Measurements from ENCODE around the gene POLDIP3.
"Not testable (repeated sequence)": the region's sequence is repeated elsewhere in the genome, so short reads cannot be mapped to it uniquely, and the experiment has no call there.

Gene POLDIP3

DNA sequence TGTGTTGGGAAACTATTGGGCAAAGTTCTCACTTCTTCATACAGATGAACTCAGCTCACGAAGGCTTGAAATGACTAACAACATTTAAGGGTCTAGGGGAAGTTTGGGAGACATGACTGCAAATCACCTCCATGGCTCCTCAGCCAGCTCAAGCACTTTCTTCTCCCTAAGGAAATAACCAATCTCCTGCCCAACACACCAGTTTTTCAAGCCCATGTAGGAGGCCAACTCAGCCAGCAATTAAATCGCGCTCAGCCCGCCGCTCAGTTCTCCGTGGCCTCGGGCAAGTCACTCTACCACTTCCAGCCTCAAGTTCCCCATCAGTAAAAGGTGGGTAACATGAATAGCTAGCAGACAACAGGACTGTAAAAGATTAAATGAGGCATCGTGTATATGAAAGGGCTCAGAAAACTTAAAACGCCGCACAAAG, 796 bp downstream of the POLDIP3 start:
- ChIA-PET POLR2A (interaction anchor here (2.2 kb wide), 1 partner anchor 10 kb away, joined by 11 read pairs; no protein-coding TSS in a partner anchor), CTCF (interaction anchor here (0.9 to 1.8 kb wide), 7 partner anchors 13 to 477 kb away, joined by 3 to 6 read pairs (median 3); no protein-coding TSS in a partner anchor)
- TF ChIP-seq, protein P1, sequence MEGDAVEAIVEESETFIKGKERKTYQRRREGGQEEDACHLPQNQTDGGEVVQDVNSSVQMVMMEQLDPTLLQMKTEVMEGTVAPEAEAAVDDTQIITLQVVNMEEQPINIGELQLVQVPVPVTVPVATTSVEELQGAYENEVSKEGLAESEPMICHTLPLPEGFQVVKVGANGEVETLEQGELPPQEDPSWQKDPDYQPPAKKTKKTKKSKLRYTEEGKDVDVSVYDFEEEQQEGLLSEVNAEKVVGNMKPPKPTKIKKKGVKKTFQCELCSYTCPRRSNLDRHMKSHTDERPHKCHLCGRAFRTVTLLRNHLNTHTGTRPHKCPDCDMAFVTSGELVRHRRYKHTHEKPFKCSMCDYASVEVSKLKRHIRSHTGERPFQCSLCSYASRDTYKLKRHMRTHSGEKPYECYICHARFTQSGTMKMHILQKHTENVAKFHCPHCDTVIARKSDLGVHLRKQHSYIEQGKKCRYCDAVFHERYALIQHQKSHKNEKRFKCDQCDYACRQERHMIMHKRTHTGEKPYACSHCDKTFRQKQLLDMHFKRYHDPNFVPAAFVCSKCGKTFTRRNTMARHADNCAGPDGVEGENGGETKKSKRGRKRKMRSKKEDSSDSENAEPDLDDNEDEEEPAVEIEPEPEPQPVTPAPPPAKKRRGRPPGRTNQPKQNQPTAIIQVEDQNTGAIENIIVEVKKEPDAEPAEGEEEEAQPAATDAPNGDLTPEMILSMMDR (IDR thresholded peaks at IDR 0.05; ENCODE audit: control extremely low read depth, extremely low read depth, low read depth, missing control alignments), result no peak
- DNase-seq (ENCODE audit: extremely low spot score), result no peak

DNA sequence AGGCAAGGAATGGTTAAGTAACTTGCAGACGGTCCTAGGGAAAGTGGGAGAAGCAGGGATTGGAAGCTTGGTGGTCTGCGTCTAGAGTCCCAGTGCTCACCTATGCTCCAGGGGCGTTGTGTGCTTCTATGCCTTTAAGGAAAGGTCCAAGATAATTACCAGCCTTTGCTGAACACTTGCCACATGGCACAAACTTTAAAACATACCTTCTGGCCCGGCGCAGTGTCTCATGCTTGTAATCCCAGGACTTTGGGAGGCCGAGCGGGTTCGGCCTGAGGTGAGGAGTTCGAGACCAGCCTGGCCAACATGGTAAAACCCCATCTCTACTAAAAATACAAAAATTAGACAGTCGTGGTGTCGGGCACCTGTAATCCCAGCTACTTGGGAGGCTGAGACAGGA, 2.3 kb downstream of the POLDIP3 start:
- POLR2A ChIA-PET, result no interaction called here
- CTCF ChIA-PET, result interaction anchor here (1.4 to 1.6 kb wide), 3 partner anchors 9 to 44 kb away, joined by 3 to 6 read pairs (median 3); no protein-coding TSS in a partner anchor
- TF ChIP-seq, protein P1 (IDR thresholded peaks at IDR 0.05; ENCODE audit: control extremely low read depth, extremely low read depth, low read depth, missing control alignments), result no peak
- no peak for DNase-seq (ENCODE audit: extremely low spot score)

DNA sequence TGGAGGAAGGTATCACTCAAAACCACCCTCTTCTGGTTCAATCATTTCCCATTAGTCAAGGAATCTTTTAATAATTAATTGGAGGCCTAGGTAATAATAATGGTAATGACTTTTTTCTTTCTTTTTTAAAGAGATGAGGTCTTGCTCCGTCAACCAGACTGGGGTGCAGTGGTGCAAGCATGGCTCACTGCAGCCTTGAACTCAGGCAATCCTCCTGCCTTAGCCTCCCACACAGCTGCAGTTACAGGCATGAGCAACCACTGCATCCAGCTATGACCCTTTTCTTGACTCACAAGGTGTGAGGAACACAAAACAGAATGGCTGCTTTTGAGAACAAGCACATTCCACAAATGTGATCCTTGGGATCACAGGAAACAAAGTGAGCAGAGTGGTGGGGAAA, 3.6 kb downstream of the POLDIP3 start:
- TF ChIP-seq, protein P1 (IDR thresholded peaks at IDR 0.05; ENCODE audit: control extremely low read depth, extremely low read depth, low read depth, missing control alignments), result no peak
- ChIA-PET CTCF (no interaction called here), POLR2A (no interaction called here)
- no peak for DNase-seq (ENCODE audit: extremely low spot score)

DNA sequence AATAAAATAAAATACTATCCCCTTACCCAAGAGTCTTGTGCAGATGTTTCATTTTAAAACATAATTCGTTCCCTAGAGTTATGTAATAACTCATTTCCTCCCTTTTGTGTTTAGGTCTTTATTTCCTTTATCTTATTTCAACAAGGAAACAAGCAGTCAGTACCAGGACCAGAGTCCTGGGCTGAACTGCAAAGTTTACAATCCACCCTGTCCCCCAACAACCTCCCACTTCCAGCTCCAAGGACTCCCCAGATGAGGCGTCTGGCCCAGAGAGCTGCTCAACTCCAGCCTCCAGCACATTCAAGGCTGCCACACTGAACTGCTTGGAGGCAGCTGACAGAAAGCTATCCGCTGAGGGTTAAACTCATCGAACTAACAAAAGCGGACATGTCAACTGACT, 4.5 kb downstream of the POLDIP3 start:
- TF ChIP-seq, protein P1 (IDR thresholded peaks at IDR 0.05; ENCODE audit: control extremely low read depth, extremely low read depth, low read depth, missing control alignments), result no peak
- CTCF ChIA-PET, result interaction anchor here (2.0 kb wide), 1 partner anchor 11 kb away, joined by 7 read pairs; no protein-coding TSS in a partner anchor
- no peak for DNase-seq (ENCODE audit: extremely low spot score)
- POLR2A ChIA-PET, result interaction anchor here (0.7 kb wide), 1 partner anchor 14 kb away, joined by 3 read pairs; no protein-coding TSS in a partner anchor

DNA sequence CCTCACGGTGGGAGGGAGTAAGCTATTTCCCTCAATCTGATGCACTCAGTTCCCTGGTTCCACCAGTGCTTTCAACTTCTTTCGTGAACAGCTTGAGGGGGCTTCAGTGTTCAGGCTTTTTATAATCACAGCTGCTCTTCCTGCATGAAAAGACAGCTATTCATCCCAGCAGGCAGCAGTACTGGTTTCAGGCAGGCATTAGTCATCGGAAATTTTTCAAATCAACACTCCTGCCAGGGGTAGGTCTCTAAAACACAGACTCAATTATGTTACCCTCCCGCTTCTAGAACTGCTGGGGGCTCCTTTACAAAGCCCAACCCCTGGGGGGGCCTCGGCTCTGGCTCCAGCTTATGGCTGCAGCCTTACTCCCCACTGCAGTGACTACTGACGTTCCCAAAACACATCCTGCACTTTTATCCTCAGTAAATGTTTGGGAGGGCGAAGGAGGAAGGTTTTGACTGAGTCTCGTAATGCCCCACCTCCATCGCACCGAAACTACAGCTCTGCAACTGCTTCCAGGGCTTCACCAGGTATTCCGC, 5.8 kb downstream of the POLDIP3 start:
- TF ChIP-seq, protein P1 (IDR thresholded peaks at IDR 0.05; ENCODE audit: control extremely low read depth, extremely low read depth, low read depth, missing control alignments), result no peak
- ChIA-PET CTCF (interaction anchor here (2.0 kb wide), 1 partner anchor 12 kb away, joined by 7 read pairs; no protein-coding TSS in a partner anchor), POLR2A (no interaction called here)
- DNase-seq (ENCODE audit: extremely low spot score), result no peak

DNA sequence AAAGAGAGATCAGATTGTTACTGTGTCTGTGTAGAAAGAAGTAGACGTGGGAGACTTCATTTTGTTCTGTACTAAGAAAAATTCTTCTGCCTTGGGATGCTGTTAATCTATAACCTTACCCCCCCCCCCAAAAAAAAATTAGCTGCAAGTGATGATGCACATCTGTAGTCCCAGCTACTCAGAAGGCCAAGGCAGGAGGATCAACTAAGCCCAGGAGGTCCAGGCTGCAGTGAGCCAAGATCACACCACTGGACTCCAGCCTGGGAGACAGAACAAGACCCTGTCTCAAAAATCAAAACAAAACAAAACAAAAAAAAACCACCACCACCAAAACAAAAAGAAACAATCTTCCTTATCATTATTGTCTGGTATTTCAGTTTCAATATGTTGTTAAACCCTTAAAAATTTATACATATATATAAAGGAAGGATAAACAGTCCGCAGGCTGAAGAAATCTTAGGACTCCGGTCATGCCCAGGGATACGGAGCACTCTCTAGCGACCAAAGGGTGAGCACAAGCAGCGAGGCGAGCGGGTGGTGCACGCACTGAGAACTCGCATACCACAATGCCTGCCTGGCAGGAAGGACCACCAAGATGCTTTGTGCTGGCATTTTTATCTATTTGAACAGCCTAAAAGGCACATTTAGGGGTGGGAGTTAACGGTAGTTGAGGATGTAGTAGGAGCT, 6.4 kb downstream of the POLDIP3 start:
- no peak for DNase-seq (ENCODE audit: extremely low spot score)
- ChIA-PET CTCF (interaction anchor here (2.0 kb wide), 1 partner anchor 13 kb away, joined by 7 read pairs; no protein-coding TSS in a partner anchor), POLR2A (interaction anchor here (0.5 kb wide), 1 partner anchor 36 kb away, joined by 3 read pairs; no protein-coding TSS in a partner anchor)
- TF ChIP-seq, protein P1 (IDR thresholded peaks at IDR 0.05; ENCODE audit: control extremely low read depth, extremely low read depth, low read depth, missing control alignments), result no peak

DNA sequence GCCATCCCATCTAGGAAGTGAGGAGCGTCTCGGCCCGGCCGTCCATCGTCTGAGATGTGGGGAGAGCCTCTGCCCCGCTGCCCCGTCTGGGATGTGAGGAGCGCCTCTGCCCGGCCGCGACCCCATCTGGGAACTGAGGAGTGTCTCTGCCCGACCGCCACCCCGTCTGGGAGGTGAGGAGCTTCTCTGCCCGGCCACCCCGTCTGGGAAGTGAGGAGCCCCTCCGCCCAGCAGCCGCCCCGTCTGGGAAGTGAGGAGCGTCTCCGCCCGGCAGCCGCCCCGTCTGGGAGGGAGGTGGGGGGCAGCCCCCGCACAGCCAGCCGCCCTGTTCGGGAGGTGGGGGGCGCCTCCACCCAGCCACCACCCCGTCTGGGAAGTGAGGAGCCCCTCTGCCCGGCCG, 7.0 kb downstream of the POLDIP3 start:
- CTCF ChIA-PET, result interaction anchor here (1.2 kb wide), 1 partner anchor 25 kb away, joined by 3 read pairs; no protein-coding TSS in a partner anchor
- DNase-seq (ENCODE audit: extremely low spot score); POLR2A ChIA-PET: not testable (repeated sequence)
